Brain microvascular endothelial cell (primary cell): Measurements from ENCODE around the gene APH1A.

Experiments
- DNase-seq: peaks from one replicate; pipeline ENCODE4 v3.0.0-alpha.2; 2020
- H3K27ac ChIP-seq: fragments of 250-450 bp; sonication (Bioruptor Pico); 2 replicates; pipeline ENCODE4 v1.5.1; 2020; ENCODE audit warnings: mild to moderate bottlenecking, moderate library complexity
- H3K27me3 ChIP-seq: fragments of 250-450 bp; sonication (Bioruptor Pico); replicated peaks from 2 replicates; pipeline ENCODE4 v1.5.1; 2020; ENCODE audit warnings: mild to moderate bottlenecking
- H3K36me3 ChIP-seq: fragments of 250-450 bp; sonication (Bioruptor Pico); replicated peaks from 2 replicates; pipeline ENCODE4 v1.5.1; 2020; ENCODE audit warnings: mild to moderate bottlenecking
- H3K4me3 ChIP-seq: 2 replicates; pipeline ENCODE4 v1.5.1; 2011; ENCODE audit warnings: low read depth, mild to moderate bottlenecking, control low read depth, low read length, moderate library complexity
- CTCF ChIP-seq: IDR thresholded peaks from 2 replicates; pipeline ENCODE4 v1.5.1; 2011; ENCODE audit warnings: low read depth, mild to moderate bottlenecking, moderate library complexity, low read length, control low read depth, inconsistent platforms; ENCODE audit errors: missing control alignments
- in situ Hi-C: cut with HindIII; loops from 2 replicates; pipeline ENCODE4 v1.10.0; 2017; ENCODE audit warnings: low sequenced_read_pairs, low pct_ligation_motif_present

APH1A gene

GRCh38 chr1:150262388-150263320 is 6.2 kb downstream of the APH1A start:
- in situ Hi-C loops: no loop called here
- no peaks in the 10 kb centered on the region for H3K27me3 ChIP-seq
- no peak for TF ChIP-seq CTCF
- no peak for DNase-seq
- H3K36me3 ChIP-seq: peaks cover 20% of the 10 kb centered on the region
- no peak overlapping the region for H3K27ac ChIP-seq
- no peak overlapping the region for H3K4me3 ChIP-seq

- TF ChIP-seq CTCF: no peak
- in situ Hi-C loops: no loop called here
- H3K4me3 ChIP-seq: no peak overlapping the region
- no peak for DNase-seq
- peaks cover 14% of the 10 kb centered on the region for H3K36me3 ChIP-seq
- H3K27me3 ChIP-seq: no peaks in the 10 kb centered on the region
- no peak overlapping the region for H3K27ac ChIP-seq
These were observed 7.4 kb downstream of the APH1A start for GRCh38 chr1:150261367-150261766.

- Histone ChIP-seq H3K27me3 (no peaks in the 10 kb centered on the region), H3K36me3 (peaks cover 6% of the 10 kb centered on the region), H3K4me3 (no peak overlapping the region), H3K27ac (no peak overlapping the region)
- no peak for DNase-seq
- in situ Hi-C loops: no loop called here
- no peak for TF ChIP-seq CTCF
These were observed 8.8 kb downstream of the APH1A start for GRCh38 chr1:150259758-150260669.

GRCh38 chr1:150259217-150259616 is 9.6 kb downstream of the APH1A start:
- no peak for TF ChIP-seq CTCF
- DNase-seq: no peak
- Histone ChIP-seq H3K36me3 (no peaks in the 10 kb centered on the region), H3K27ac (no peak overlapping the region), H3K27me3 (no peaks in the 10 kb centered on the region), H3K4me3 (no peak overlapping the region)
- in situ Hi-C loops: no loop called here

GRCh38 chr1:150257624-150258585 is 10.9 kb downstream of the APH1A start, which contains the start of gene CA14:
Gene CA14, plus strand, starts transcription at chr1:150257774. Its CDS starts 355 bp downstream, at chr1:150258129.
- no peak for DNase-seq
- TF ChIP-seq CTCF: no peak
- in situ Hi-C loops: no loop called here
- H3K4me3 ChIP-seq: peak within 1 kb of the TSS; percentile 5
- H3K27me3 ChIP-seq: no peaks in the 10 kb centered on the region
- H3K36me3 ChIP-seq: no peaks in the 10 kb centered on the region
- H3K27ac ChIP-seq: no peak within 1 kb of the TSS
